Endothelial cell (in vitro differentiated cells): ENCODE measurements around the gene MORN4. TPM values are rescaled to one million over a fixed set of nuclear protein-coding genes. Genes with fewer than 3 reads are reported as not detected.

ENCODE experiments used
- DNase-seq: peaks from one replicate; pipeline ENCODE4 v3.0.0; 2021; ENCODE audit warnings: low spot score
- H3K27ac Mint-ChIP-seq: one replicate; pipeline ENCODE4 v1.8.0; 2021; ENCODE audit warnings: mixed read lengths, inconsistent platforms; ENCODE audit not compliant: unreplicated experiment
- H3K27me3 Mint-ChIP-seq: one replicate; pipeline ENCODE4 v1.8.0; 2021; ENCODE audit warnings: mild to moderate bottlenecking, moderate library complexity, mixed read lengths, inconsistent platforms; ENCODE audit not compliant: unreplicated experiment
- H3K36me3 Mint-ChIP-seq: one replicate; pipeline ENCODE4 v1.8.0; 2021; ENCODE audit warnings: mild to moderate bottlenecking, low read depth, mixed read lengths, inconsistent platforms; ENCODE audit not compliant: unreplicated experiment
- H3K4me1 Mint-ChIP-seq: one replicate; pipeline ENCODE4 v1.8.0; 2021; ENCODE audit warnings: mild to moderate bottlenecking, mixed read lengths, inconsistent platforms; ENCODE audit not compliant: unreplicated experiment
- H3K4me3 Mint-ChIP-seq: one replicate; pipeline ENCODE4 v1.8.0; 2021; ENCODE audit warnings: mild to moderate bottlenecking, mixed read lengths, inconsistent platforms; ENCODE audit not compliant: unreplicated experiment
- H3K9me3 Mint-ChIP-seq: one replicate; pipeline ENCODE4 v1.8.0; 2021; ENCODE audit warnings: mixed read lengths, inconsistent platforms; ENCODE audit not compliant: unreplicated experiment
- CTCF ChIP-seq: fragments of 200-600 bp; sonication (generic); IDR thresholded peaks from one replicate; pipeline ENCODE4 v1.5.0; 2021; ENCODE audit warnings: antibody characterized with exemption; ENCODE audit not compliant: unreplicated experiment
- long read RNA-seq: library from polyadenylated mRNA; unstranded; transcript quantifications from one replicate; pipeline ENCODE4 v2.0.0, GENCODE V29; 2020; ENCODE audit not compliant: unreplicated experiment
- total RNA-seq: library from RNA; stranded (reverse); fragmentation: NEBNext Ultra II Directional; extraction: Animal tissue kit (Norgen Biotek cat#: 25700); gene quantifications from one replicate; pipeline ENCODE4 v1.2.1, GENCODE V29; 2021; ENCODE audit not compliant: unreplicated experiment

Gene MORN4
- total RNA-seq, result 10.9 TPM
- long read RNA-seq, transcript MORN4-202 (2 exons, 419 nt), result major isoform, 5 of 7 reads
- long read RNA-seq, partial matches to known transcripts, result 1 of 7 reads
- long read RNA-seq, other reads (novel, unspliced or antisense), result 1 of 7 reads

GRCh38 chr10:97632949-97633884, at the start of gene MORN4:
MORN4 (minus strand) TSS chr10:97633500; CDS start chr10:97619653, 13,847 bp downstream.
- peak; percentile 93 for DNase-seq
- no peak for TF ChIP-seq CTCF
- Mint-ChIP-seq H3K4me1 (peaks cover 14% of the 10 kb centered on the region), H3K27ac (no peak within 1 kb of the TSS), H3K9me3 (no peaks in the 10 kb centered on the region), H3K27me3 (peaks cover 2% of the 10 kb centered on the region), H3K36me3 (no peaks in the 10 kb centered on the region), H3K4me3 (peak within 1 kb of the TSS; percentile 99)

GRCh38 chr10:97682042-97682441, 48.7 kb upstream of the MORN4 start:
- no peak for DNase-seq
- TF ChIP-seq CTCF, result no peak
- no peak overlapping the region for H3K27ac Mint-ChIP-seq
- H3K4me3 Mint-ChIP-seq, result no peak overlapping the region
- peaks cover 12% of the 10 kb centered on the region for H3K4me1 Mint-ChIP-seq
- peaks cover 4% of the 10 kb centered on the region for H3K27me3 Mint-ChIP-seq
- H3K36me3 Mint-ChIP-seq, result no peaks in the 10 kb centered on the region
- no peaks in the 10 kb centered on the region for H3K9me3 Mint-ChIP-seq

DNA sequence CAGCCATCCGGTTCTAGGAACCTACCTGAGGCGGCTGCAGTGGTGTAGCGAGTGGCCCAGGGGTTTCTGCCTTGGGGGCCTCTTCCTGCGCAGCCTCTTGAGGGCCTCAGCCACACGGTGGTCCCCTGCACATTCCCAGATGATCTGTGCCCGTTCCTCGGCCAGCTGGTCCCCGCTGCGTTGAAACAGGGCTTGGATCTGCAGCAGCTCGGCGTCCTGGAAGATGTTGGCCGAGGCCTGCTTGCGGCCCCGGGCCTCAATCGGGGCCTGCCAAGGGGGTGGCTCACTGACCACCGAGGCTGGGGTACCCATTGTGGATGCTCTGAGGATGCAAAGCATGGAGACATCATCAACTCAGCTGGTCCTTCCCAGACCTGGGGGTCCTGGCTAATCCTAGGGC, 46.3 kb upstream of the MORN4 start:
- Mint-ChIP-seq H3K4me1 (peaks cover 12% of the 10 kb centered on the region), H3K9me3 (no peaks in the 10 kb centered on the region)

GRCh38 chr10:97676770-97677581, 43.7 kb upstream of the MORN4 start:
- peak; percentile 86 for TF ChIP-seq CTCF
- Mint-ChIP-seq H3K36me3 (peaks cover 18% of the 10 kb centered on the region), H3K4me1 (peaks cover 3% of the 10 kb centered on the region), H3K27ac (no peak overlapping the region), H3K27me3 (peaks cover 6% of the 10 kb centered on the region), H3K9me3 (no peaks in the 10 kb centered on the region), H3K4me3 (no peak overlapping the region)
- no peak for DNase-seq

More for the DNA sequence above, 46.3 kb upstream of the MORN4 start:
- Mint-ChIP-seq H3K36me3 (peaks cover 4% of the 10 kb centered on the region), H3K27me3 (peaks cover 4% of the 10 kb centered on the region), H3K27ac (no peak overlapping the region), H3K4me3 (no peak overlapping the region)
- no peak for TF ChIP-seq CTCF
- no peak for DNase-seq
